D721Med (cell line): ENCODE measurements around the gene ASCC3.
"Not testable (repeated sequence)": the region's sequence is repeated elsewhere in the genome, so short reads cannot be mapped to it uniquely, and the experiment has no call there.

Source experiments
- DNase-seq: peaks from one replicate; pipeline ENCODE4 v3.0.0; 2011; ENCODE audit warnings: low spot score; ENCODE audit not compliant: insufficient read length
- FAIRE-seq: peaks from 2 replicates; lab custom pipeline; 2011; peaks lifted over from hg19 to GRCh38; lab: Jason Lieb, UNC
- CTCF ChIP-seq: IDR thresholded peaks from 2 replicates; pipeline ENCODE4 v1.5.1; 2012; ENCODE audit warnings: mild to moderate bottlenecking, control low read depth; ENCODE audit not compliant: insufficient read depth; ENCODE audit errors: missing control alignments

The ASCC3 gene

GRCh38 chr6:100657678-100658330 is 223.3 kb downstream of the ASCC3 start:
- DNase-seq, result no peak
- FAIRE-seq, result peak; percentile 93
- peak; percentile 87 for TF ChIP-seq CTCF

GRCh38 chr6:100641147-100641546 is 240.0 kb downstream of the ASCC3 start:
- DNase-seq, FAIRE-seq: not testable (repeated sequence)

DNA sequence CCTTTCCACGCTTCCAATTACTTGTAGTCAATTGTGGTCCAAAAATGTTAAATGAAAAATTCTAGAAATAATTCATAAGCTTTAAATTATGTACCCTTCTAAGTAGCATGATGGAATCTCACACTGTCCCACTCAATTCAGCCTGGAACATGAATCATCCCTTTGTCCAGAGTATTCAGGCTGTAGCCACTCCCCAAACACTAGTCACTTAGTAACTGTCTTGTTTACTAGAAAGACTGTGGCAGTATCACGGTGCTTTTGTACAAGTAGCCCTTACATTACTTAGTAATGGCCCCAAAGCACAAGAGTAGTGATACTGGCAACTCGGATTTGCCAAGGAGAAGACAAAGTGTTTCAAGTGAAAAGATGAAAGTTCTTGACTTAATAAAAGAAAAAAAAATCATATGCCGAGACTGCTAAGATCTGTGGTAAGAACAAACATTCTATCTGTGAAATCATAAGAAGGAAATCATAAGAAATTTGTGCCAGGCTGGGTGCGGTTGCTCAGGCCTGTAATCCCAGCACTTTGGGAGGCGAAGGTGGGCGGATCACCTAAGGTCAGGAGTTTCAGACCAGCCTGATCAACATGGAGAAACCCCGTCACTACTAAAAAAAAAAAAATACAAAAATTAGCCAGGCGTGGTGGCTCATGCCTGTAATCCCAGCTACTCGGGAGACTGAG is 247.9 kb downstream of the ASCC3 start:
- FAIRE-seq (no peak), DNase-seq (no peak)
- no peak for TF ChIP-seq CTCF

- no peak for DNase-seq
Measured at GRCh38 chr6:100630536-100630935, 250.6 kb downstream of the ASCC3 start.

DNA sequence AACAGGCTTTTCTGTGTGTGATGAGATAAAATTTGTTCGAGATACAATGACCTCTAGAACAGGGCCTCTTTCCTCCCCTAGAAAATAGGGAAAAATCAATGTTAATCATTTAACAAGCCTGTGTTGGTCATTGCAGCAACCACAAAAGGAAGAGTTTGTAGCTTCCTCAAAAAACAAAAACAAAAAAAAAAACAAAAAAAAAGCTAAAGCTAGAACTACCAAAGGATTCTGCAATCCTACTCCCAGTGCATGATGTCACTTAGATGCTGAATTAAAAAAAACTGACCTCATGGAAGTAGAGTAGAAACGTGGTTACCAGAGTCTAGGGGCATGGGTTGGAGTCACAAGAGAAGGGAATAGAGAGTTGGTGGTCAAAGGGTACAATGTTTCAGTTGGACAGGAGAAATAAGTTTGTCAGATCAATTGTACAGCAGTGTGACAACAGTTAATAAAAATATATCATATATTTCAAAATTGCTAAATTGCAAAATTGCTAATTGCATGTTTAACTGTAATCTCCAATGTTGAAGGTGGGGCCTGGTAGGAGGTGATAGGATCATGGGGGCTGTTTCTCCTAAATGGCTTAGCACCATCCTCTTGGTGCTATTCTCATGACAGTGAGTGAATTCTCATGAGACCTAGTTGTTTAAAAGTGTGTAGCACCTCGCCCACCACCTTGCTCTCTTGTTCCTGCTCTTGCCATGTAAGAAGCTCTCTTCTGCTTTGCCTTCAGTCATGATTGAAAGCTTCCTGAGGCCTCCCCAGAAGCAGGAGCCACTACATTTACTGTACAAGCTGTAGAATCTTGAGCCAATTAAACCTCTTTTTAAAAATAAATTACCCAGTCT is 253.0 kb downstream of the ASCC3 start:
- no peak for TF ChIP-seq CTCF
- DNase-seq, result no peak

More at GRCh38 chr6:100630536-100630935, 250.6 kb downstream of the ASCC3 start:
- no peak for FAIRE-seq
- no peak for TF ChIP-seq CTCF

DNA sequence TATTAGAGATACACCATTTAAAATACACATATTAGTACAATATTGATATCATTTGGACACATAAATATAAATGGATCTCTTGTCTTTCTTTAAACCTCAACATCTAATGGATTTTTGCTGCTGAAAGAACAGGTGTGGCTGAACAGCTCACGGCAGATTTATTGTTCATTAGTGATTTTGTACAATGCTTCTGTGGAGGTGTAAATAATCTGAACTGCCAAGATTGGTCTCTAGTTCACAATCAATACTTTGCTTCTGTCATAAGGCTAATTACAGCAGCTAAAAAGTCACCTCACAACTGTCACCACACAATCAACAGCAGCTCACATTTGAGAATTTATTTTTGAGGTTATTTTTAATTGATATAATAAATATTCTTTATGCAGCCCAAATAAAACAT is 254.4 kb downstream of the ASCC3 start:
- FAIRE-seq, result no peak
- no peak for DNase-seq
- no peak for TF ChIP-seq CTCF

More for the DNA sequence above, 253.0 kb downstream of the ASCC3 start:
- no peak for FAIRE-seq

- TF ChIP-seq CTCF, result no peak
- FAIRE-seq, result no peak
- DNase-seq, result no peak
Measured at GRCh38 chr6:100622907-100623692, 258.0 kb downstream of the ASCC3 start.
